ENCODE measurements around the gene KLHL3.
A peak's percentile ranks its signal among the peaks of the same experiment; 100 is the strongest.

Gene KLHL3

GRCh38 chr5:137604348-137605095 is 131.4 kb downstream of the KLHL3 start:
- DNase-seq: no peak

- DNase-seq: no peak
Observed at GRCh38 chr5:137603891-137604290, 132.0 kb downstream of the KLHL3 start.

GRCh38 chr5:137603356-137603755 is 132.5 kb downstream of the KLHL3 start:
- DNase-seq: no peak

- no peak for DNase-seq
Observed at GRCh38 chr5:137602721-137603273, 133.1 kb downstream of the KLHL3 start.

- no peak for DNase-seq
Observed at GRCh38 chr5:137600721-137601360, 135.0 kb downstream of the KLHL3 start.

- DNase-seq: no peak
Observed at GRCh38 chr5:137599457-137599856, 136.4 kb downstream of the KLHL3 start.

- peak; percentile 18 for DNase-seq
Observed at GRCh38 chr5:137598399-137598798, 137.5 kb downstream of the KLHL3 start.

GRCh38 chr5:137596941-137597340 is 138.9 kb downstream of the KLHL3 start:
- DNase-seq: no peak

- DNase-seq: no peak
Observed at GRCh38 chr5:137595396-137596079, 140.4 kb downstream of the KLHL3 start.

- no peak for DNase-seq
Observed at GRCh38 chr5:137594717-137595116, 141.2 kb downstream of the KLHL3 start.

GRCh38 chr5:137592317-137592716 is 143.6 kb downstream of the KLHL3 start:
- no peak for DNase-seq

GRCh38 chr5:137589185-137589584 is 146.7 kb downstream of the KLHL3 start:
- DNase-seq: no peak

GRCh38 chr5:137587919-137588318 is 148.0 kb downstream of the KLHL3 start:
- no peak for DNase-seq

GRCh38 chr5:137584262-137584661 is 151.6 kb downstream of the KLHL3 start:
- DNase-seq: no peak

GRCh38 chr5:137583129-137583528 is 152.8 kb downstream of the KLHL3 start:
- DNase-seq: no peak

GRCh38 chr5:137582218-137582617 is 153.7 kb downstream of the KLHL3 start:
- DNase-seq: no peak

GRCh38 chr5:137581776-137582175 is 154.1 kb downstream of the KLHL3 start:
- no peak for DNase-seq

GRCh38 chr5:137580030-137580429 is 155.9 kb downstream of the KLHL3 start:
- no peak for DNase-seq

- no peak for DNase-seq
Observed at GRCh38 chr5:137575847-137576246, 160.0 kb downstream of the KLHL3 start.

GRCh38 chr5:137575211-137575610 is 160.7 kb downstream of the KLHL3 start:
- DNase-seq: no peak

- no peak for DNase-seq
Observed at GRCh38 chr5:137573376-137573775, 162.5 kb downstream of the KLHL3 start.

- no peak for DNase-seq
Observed at GRCh38 chr5:137572042-137572695, 163.7 kb downstream of the KLHL3 start.

- no peak for DNase-seq
Observed at GRCh38 chr5:137570070-137570469, 165.8 kb downstream of the KLHL3 start.
